Keratinocyte (primary cell): ENCODE results near the gene CRELD1. TPM values are rescaled to one million over a fixed set of nuclear protein-coding genes. Genes with fewer than 3 reads are reported as not detected.

Source experiments
- DNase-seq: peaks from one replicate; pipeline ENCODE4 v3.0.0-alpha.2; 2011; ENCODE audit warnings: low read depth, missing footprints, low spot score
- FAIRE-seq: peaks from 2 replicates; lab custom pipeline; 2011; peaks lifted over from hg19 to GRCh38; lab: Jason Lieb, UNC
- H2AFZ ChIP-seq: 2 replicates; pipeline ENCODE4 v1.6.0; 2012; ENCODE audit warnings: low read length, control low read depth, inconsistent platforms; ENCODE audit not compliant: control insufficient read depth
- H3K27ac ChIP-seq: 2 replicates; pipeline ENCODE4 v1.5.1; 2011; ENCODE audit warnings: low read length; ENCODE audit not compliant: control insufficient read depth, insufficient read depth
- H3K27me3 ChIP-seq: 3 replicates; pipeline ENCODE4 v1.6.0; 2011; ENCODE audit warnings: low read length; ENCODE audit not compliant: control insufficient read depth, insufficient read depth; ENCODE audit errors: extremely low read depth
- H3K36me3 ChIP-seq, 2 experiments: 2 replicates in 1 of 2; 3 replicates in 1 of 2; pipeline ENCODE4 v1.5.1; 2011; ENCODE audit warnings: low read length in 2 of 2, mild to moderate bottlenecking in 1 of 2; ENCODE audit not compliant: control insufficient read depth in 2 of 2, insufficient read depth in 2 of 2; ENCODE audit errors: extremely low read depth in 1 of 2
- H3K4me1 ChIP-seq: 3 replicates; pipeline ENCODE4 v1.5.1; 2011; ENCODE audit warnings: low read length; ENCODE audit not compliant: control insufficient read depth, insufficient read depth; ENCODE audit errors: extremely low read depth
- H3K4me2 ChIP-seq: 3 replicates; pipeline ENCODE4 v1.6.0; 2011; ENCODE audit warnings: low read depth, low read length; ENCODE audit not compliant: control insufficient read depth, insufficient read depth; ENCODE audit errors: extremely low read depth
- H3K4me3 ChIP-seq, 3 experiments: fragments of 200-600 bp in 1 of 3; sonication (generic) in 1 of 3; 2 replicates in 2 of 3; 3 replicates in 1 of 3; pipeline ENCODE4 v1.5.1; 2011 to 2016; ENCODE audit warnings: low read length in 3 of 3, mild to moderate bottlenecking in 3 of 3, control low read depth in 2 of 3, inconsistent platforms in 1 of 3, low read depth in 1 of 3, mixed read lengths in 1 of 3, mixed run types in 1 of 3, moderate library complexity in 1 of 3; ENCODE audit not compliant: control insufficient read depth in 2 of 3, insufficient read depth in 2 of 3; ENCODE audit errors: extremely low read depth in 1 of 3
- H3K79me2 ChIP-seq: 2 replicates; pipeline ENCODE4 v1.6.0; 2012; ENCODE audit warnings: low read length; ENCODE audit not compliant: control insufficient read depth, insufficient read depth
- H3K9ac ChIP-seq: 3 replicates; pipeline ENCODE4 v1.6.0; 2011; ENCODE audit warnings: low read length; ENCODE audit not compliant: control insufficient read depth, insufficient read depth; ENCODE audit errors: extremely low read depth
- H3K9me1 ChIP-seq: 3 replicates; pipeline ENCODE4 v1.6.0; 2011; ENCODE audit warnings: low read length; ENCODE audit not compliant: control insufficient read depth, insufficient read depth; ENCODE audit errors: extremely low read depth
- H3K9me3 ChIP-seq: 2 replicates; pipeline ENCODE4 v1.5.1; 2012; ENCODE audit warnings: low read depth, low read length; ENCODE audit not compliant: control insufficient read depth
- H4K20me1 ChIP-seq: 3 replicates; pipeline ENCODE4 v1.6.0; 2011; ENCODE audit warnings: low read length; ENCODE audit not compliant: control insufficient read depth, insufficient read depth; ENCODE audit errors: extremely low read depth
- EZH2 ChIP-seq: IDR thresholded peaks from one replicate; pipeline ENCODE4 v1.6.1; 2012; ENCODE audit warnings: inconsistent platforms, mild to moderate bottlenecking, low read length, moderate library complexity
- dilution Hi-C: fragments of 300-500 bp; cut with MboI; formaldehyde crosslinking; loops from one replicate; pipeline ENCODE4 v1.7.0; 2020; ENCODE audit warnings: low sequenced_read_pairs; ENCODE audit not compliant: extremely low pct_ligation_motif_present
- polyA plus RNA-seq, 5 experiments: library from polyadenylated mRNA; depleted of rRNA in 3 of 5; stranded (reverse) in 3 of 5; stranded (forward) in 1 of 5; unstranded in 1 of 5; fragments of >200 nt; gene quantifications; 1 replicate in 1 of 5; 2 replicates in 3 of 5; 3 replicates in 1 of 5; pipeline versions ENCODE4 v1.2.1 to v1.2.3, GENCODE V29; 2011 to 2012; ENCODE audit warnings: missing spikeins in 2 of 5, low read depth in 1 of 5, low replicate concordance in 1 of 5
- TF ChIP-seq, protein P1 (sequence below), 3 experiments: IDR thresholded peaks in 1 of 3; conservative IDR thresholded peaks in 1 of 3; optimal IDR thresholded peaks in 1 of 3; 2 replicates in 2 of 3; 3 replicates in 1 of 3; pipeline versions ENCODE3 to v1.5.1; 2011; ENCODE audit warnings: low read length in 3 of 3, mild to moderate bottlenecking in 3 of 3, moderate library complexity in 2 of 3, control low read depth in 1 of 3, inconsistent platforms in 1 of 3; ENCODE audit not compliant: insufficient read depth in 2 of 3; ENCODE audit errors: extremely low read depth in 1 of 3

The CRELD1 gene
- polyA plus RNA-seq, 1 donor (not counting 4 experiments of a cell fraction or from before 2014, with no cell fraction given): 11.2 TPM

DNA sequence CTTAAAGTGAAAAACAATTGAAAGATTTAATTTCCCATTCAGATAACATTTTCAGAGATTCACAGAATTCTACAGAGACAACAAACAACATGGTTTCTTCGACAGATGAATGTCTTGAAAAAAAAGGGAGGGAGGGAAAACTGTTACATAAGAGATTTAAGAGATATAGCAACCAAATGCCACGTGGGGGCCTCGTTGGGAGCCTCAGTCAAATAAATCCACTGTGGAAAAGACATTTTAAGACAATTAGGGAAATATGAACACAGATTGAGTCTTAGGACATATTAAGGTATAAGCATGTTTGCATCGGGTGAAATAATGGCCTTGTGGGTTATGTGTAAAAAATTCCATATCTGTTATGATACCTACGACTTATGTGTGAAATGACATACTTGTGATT is 23.6 kb downstream of the CRELD1 start:
- Histone ChIP-seq H3K27me3 (no peaks in the 10 kb centered on the region), H3K4me1 (no peaks in the 10 kb centered on the region), H3K36me3 (no peaks in the 10 kb centered on the region), H3K4me2 (no peak overlapping the region), H3K9me1 (no peaks in the 10 kb centered on the region), H3K27ac (no peak overlapping the region), H4K20me1 (no peaks in the 10 kb centered on the region), H3K79me2 (no peaks in the 10 kb centered on the region), H3K9me3 (no peaks in the 10 kb centered on the region), H2AFZ (no peak overlapping the region), H3K9ac (no peak overlapping the region), H3K4me3 (no peak overlapping the region)
- no peak for FAIRE-seq
- TF ChIP-seq, protein P1, sequence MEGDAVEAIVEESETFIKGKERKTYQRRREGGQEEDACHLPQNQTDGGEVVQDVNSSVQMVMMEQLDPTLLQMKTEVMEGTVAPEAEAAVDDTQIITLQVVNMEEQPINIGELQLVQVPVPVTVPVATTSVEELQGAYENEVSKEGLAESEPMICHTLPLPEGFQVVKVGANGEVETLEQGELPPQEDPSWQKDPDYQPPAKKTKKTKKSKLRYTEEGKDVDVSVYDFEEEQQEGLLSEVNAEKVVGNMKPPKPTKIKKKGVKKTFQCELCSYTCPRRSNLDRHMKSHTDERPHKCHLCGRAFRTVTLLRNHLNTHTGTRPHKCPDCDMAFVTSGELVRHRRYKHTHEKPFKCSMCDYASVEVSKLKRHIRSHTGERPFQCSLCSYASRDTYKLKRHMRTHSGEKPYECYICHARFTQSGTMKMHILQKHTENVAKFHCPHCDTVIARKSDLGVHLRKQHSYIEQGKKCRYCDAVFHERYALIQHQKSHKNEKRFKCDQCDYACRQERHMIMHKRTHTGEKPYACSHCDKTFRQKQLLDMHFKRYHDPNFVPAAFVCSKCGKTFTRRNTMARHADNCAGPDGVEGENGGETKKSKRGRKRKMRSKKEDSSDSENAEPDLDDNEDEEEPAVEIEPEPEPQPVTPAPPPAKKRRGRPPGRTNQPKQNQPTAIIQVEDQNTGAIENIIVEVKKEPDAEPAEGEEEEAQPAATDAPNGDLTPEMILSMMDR (optimal IDR thresholded peaks at IDR 0.05 in 1 of 3, IDR thresholded peaks at IDR 0.05 in 1 of 3, conservative IDR thresholded peaks at IDR 0.05 in 1 of 3; ENCODE audit: extremely low read depth in 1 of 3, insufficient read depth in 2 of 3, low read length in 3 of 3): no peak
- no peak for TF ChIP-seq EZH2
- DNase-seq: no peak
- dilution Hi-C loops: no loop called here

GRCh38 chr3:9965200-9965875 is 31.7 kb downstream of the CRELD1 start:
- peaks cover 6% of the 10 kb centered on the region in 2 experiments for H3K36me3 ChIP-seq

More at GRCh38 chr3:9965200-9965875, 31.7 kb downstream of the CRELD1 start:
- H3K27me3 ChIP-seq: no peaks in the 10 kb centered on the region
- DNase-seq (no peak), FAIRE-seq (no peak)
- H4K20me1 ChIP-seq: no peaks in the 10 kb centered on the region
- dilution Hi-C loops: no loop called here
- no peak for TF ChIP-seq EZH2
- TF ChIP-seq, protein P1 (optimal IDR thresholded peaks at IDR 0.05 in 1 of 3, IDR thresholded peaks at IDR 0.05 in 1 of 3, conservative IDR thresholded peaks at IDR 0.05 in 1 of 3; ENCODE audit: extremely low read depth in 1 of 3, insufficient read depth in 2 of 3, low read length in 3 of 3): no peak
- H3K9ac ChIP-seq: no peak overlapping the region
- H3K4me2 ChIP-seq: no peak overlapping the region
- H3K27ac ChIP-seq: no peak overlapping the region
- H3K4me1 ChIP-seq: peaks cover 6% of the 10 kb centered on the region
- no peaks in the 10 kb centered on the region for H3K9me1 ChIP-seq
- H2AFZ ChIP-seq: no peak overlapping the region
- no peaks in the 10 kb centered on the region for H3K79me2 ChIP-seq
- H3K9me3 ChIP-seq: no peaks in the 10 kb centered on the region
- H3K4me3 ChIP-seq: no peak overlapping the region
